Raji (cell line): Measurements from ENCODE around the gene LGI2.

Experiments used
- POLR2A ChIP-seq: IDR thresholded peaks from 2 replicates; pipeline ENCODE4 v1.6.1; 2011; ENCODE audit warnings: low read depth, low read length, control low read depth; ENCODE audit not compliant: insufficient read depth

The LGI2 gene

DNA sequence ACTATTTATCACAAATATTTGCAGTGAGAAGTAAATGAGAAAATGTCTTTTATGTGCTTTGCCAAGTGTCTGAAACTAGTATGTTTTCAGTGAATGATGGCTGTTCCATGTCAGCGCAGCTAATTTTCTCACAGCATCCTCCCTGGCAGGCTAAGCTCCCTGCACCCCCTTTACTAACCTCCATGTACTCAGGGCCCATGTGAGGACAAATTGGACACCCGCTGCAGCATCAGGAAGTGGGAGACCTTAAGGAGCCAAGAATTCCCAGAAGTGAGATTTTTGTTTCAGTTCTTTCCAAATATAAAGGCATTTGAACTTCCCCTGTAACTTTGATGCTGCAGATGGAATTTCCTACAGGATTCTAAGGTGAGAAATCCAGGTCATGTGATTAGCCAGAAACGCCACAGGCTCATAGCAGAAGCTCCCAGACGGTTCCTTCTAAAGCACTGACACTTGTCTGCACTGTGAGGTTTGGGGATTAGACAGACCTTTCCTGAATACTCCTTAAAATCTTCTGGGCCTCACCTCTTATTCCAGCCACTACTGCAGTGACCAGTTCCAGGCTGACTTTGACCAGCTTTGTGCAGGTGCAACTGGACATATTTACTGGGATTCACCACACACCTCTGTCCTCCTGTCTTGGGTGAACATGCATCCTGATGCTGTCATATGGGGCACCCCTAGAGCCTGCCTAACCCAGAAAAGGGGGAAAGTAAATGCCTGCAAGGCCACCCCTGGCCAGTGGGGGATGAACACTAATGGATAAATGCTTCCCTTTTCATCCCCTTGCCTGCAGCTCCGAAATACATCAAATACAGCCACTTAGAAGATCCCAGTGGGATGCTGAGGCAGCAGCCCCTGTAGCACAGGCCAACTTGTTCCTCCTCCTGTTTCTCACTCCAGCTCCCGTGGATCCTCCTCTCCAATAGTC lies 45.9 kb downstream of the LGI2 start:
- TF ChIP-seq POLR2A: no peak

DNA sequence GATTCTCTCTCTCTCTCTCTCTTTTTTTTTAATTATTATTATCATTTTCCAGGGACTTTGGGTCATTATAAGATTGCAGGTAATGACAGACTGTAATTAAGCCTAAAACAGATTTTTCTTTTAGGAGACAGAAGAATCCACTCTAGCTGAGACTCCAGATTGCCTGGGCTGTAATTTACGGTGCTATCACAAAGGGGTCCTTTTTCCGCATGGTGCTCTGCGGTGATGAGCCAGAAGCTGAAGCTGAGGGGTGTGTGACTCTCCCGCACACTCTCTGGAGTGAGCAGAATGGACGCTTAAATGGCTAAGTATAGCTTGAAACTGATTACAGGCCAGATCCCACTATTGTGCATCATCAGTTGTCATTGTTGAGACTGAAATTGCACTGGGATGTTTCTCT lies 50.0 kb downstream of the LGI2 start:
- no peak for TF ChIP-seq POLR2A

- TF ChIP-seq POLR2A: no peak
These were observed 50.6 kb downstream of the LGI2 start for GRCh38 chr4:24980064-24980690.

DNA sequence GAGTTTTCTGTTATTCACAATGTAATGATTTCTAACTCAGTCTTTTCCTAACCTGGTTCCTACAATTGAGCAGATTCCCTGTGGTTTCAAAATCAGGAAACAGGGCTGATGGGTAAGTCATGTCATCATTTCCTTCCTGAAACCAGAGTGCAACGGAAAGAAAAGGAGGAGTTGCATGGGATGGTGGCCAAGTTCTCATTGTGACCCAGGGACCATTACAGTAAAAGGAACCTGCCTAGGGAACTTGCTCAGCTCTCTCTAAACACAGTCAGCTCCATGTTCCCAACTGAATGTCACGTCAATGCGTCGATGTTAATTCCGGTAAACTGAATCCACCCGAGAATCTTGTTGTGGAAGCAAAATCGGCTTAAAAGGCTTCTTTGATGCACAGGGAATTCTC lies 51.2 kb downstream of the LGI2 start:
- TF ChIP-seq POLR2A: no peak

DNA sequence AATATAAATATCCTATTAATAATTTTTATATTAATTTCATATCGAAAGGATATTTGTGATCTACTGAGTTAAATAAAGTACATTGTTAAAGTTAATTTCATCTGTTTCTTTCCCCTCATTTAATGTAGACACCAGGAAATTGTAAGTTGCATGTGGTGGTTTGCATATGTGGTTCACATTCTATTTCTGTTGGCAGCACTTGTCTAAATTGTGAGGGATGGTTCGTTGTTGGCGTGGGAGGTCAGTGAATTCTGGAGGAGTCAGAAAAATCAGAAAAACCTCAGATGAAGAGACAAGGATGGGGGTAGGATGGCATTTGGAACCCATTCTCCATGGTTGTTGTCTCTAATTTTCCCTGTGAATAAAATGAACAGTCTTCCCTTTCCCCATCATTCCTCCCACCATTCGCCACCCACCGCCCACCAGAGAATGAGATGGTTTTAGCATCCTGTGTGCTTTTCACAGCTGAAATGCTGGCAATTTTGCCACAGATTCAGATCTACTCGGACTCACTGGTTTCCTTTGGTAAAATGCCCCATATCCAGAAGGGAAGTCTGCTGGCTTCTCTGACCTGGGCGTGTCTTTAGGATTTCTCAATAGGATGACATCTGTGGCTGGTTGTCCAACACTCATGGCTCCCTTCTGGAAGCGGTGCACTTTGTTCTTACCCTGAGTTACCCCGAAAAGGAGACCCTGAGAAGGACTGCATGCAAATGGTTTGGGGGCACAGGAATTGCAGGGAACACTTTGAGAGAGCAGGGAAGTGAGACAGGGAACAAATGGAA lies 52.3 kb downstream of the LGI2 start:
- TF ChIP-seq POLR2A: no peak

- no peak for TF ChIP-seq POLR2A
These were observed 55.2 kb downstream of the LGI2 start for GRCh38 chr4:24975510-24975909.

DNA sequence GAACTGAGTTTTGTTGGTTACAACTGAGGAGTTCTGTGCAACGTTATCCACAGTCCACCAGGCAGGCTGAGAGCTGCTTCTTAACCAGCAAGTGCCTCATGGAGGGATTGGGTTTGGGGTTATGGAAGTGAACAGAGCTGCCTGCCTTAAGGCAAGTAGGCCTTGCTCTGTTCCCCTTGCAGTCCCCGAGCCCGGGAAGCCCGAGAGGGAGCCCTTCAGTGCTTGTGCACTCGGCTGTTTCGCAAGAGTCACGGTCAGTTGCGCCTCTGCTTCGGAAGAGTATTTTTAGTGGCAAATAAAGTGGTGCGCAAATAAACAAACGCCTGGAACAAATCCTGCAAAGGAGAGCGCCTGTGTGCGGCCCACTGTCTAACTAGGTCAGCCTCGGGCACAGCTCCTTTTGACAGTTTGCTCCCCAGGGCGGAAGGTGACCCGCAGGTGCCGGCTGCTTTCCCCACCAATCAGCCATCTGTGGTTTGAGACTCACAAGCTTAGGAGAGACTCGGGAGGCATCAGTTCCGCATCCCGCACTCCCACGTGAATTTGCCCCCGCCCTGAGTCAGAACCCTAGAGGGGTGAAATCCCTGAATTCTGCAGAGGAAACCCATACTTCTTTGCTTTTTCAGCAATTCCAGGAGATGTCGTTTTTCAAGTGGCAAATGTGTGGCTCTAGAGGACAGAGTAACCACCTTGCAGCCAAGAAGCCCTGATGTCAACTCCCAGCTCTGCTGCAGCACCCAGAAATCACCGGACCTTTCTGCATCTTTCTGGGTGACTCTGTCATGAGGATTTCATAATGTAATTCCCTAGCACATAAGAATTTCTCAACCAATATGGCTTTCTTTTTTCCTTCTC lies 56.8 kb downstream of the LGI2 start:
- TF ChIP-seq POLR2A: no peak

- no peak for TF ChIP-seq POLR2A
These were observed 57.4 kb downstream of the LGI2 start for GRCh38 chr4:24973404-24973746.

DNA sequence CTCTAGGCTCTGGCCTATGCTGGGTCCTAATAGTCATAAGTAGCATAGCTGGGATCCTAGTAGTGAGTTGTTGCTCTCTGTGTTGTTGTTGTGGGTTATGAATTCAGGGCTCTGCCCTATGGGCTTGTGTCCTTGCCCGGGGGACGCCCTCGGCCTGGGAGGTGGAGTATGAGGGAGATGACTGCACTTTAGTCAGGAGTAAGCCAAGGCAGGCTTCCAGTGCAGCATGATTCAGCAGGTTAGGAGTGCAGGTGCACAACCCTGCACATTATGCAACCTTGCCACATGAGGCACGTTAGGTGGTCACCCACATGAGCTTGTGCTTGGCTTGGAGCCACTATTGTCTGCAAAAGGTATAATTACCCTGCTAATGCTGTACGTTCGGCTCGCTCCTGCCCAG lies 59.6 kb downstream of the LGI2 start:
- no peak for TF ChIP-seq POLR2A

DNA sequence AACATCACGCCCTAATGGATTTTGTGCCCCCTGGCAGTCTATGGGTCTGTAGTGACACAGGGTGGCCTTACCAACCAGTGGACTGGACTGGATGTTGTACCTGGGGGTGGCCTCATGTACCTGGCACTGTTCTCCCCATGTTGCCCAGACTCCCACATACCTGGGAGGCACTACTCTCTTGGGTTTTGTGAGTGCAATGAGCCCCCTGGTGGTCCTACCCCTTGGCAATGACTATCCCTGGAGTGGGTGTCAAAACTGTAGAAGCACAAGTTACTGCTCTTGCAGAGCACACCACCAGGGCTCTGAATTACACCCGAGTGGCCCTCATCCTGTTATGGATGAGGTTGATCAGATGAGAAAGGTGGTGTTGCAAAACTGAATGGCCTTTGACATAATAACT lies 60.1 kb downstream of the LGI2 start:
- TF ChIP-seq POLR2A: no peak

DNA sequence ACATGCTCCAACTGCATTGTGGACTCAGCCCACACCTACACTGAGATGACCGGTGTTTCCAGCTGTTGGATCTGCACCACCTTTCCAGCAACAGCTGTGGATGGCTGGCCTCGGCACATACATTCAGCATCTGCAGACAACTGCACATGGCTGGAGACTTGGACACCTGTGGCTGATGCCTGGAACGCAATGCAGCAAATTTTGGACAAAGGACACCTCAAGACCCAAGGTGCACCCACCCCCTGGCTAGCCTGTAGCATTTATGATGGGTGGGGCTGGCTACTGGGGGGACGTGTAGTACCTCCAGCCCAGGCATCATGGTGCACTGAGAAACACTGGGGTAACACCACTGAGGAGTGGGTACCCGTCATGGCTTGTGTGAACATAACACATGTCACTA lies 60.6 kb downstream of the LGI2 start:
- no peak for TF ChIP-seq POLR2A

GRCh38 chr4:24969486-24969885 lies 61.3 kb downstream of the LGI2 start:
- TF ChIP-seq POLR2A: no peak

DNA sequence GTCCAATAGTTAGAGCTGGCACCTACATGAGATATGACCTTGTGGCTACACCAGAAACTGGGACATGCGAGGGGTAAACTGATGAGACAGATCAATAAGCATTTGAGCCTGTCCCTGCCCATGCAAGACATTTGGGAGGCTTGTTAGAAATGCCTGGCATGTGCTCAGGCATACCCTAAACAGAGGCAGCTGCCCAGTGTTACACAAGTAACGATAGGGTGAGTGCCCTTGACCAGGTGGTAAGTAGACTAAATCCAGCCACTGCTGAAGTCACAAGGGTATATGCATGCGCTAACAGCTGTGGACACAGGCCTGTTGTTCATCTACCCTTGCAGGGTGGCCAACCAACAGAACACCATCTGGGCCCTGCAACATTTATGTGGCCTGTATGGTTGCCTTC lies 61.8 kb downstream of the LGI2 start:
- TF ChIP-seq POLR2A: no peak

DNA sequence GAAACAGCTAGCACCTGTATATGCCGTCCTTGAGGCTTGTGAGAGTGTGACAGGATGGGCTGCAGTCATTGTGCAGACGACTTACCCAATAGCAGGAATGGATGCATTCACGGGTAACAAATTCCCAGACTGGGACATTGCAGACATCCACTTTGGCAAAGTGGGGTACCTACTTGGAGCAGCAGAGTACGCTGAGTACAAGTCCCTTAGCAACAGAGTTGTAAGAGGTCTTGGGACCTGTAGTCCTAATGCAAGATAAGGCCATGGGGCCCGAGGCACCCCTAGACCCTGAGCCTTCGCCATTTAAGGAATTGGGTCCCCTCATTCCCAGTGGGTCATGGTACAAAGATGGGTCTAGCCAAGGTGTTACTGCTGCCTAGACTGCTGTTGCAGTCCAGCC lies 62.5 kb downstream of the LGI2 start:
- no peak for TF ChIP-seq POLR2A

- TF ChIP-seq POLR2A: no peak
These were observed 63.4 kb downstream of the LGI2 start for GRCh38 chr4:24967346-24967745.
